Inferior parietal cortex (tissue), 1 donor: ENCODE measurements around the gene TSN.
"Not testable (repeated sequence)": the region's sequence is repeated elsewhere in the genome, so short reads cannot be mapped to it uniquely, and the experiment has no call there.

Source experiments
- DNase-seq: peaks from one replicate; pipeline ENCODE4 v3.0.0-alpha.2; 2016; ENCODE audit errors: extremely low spot score

Gene TSN

GRCh38 chr2:121801916-121802315 is 46.5 kb downstream of the TSN start:
- no peak for DNase-seq

- no peak for DNase-seq
These were observed 48.1 kb downstream of the TSN start for GRCh38 chr2:121803503-121803902.

- no peak for DNase-seq
These were observed 48.9 kb downstream of the TSN start for GRCh38 chr2:121804340-121804739.

GRCh38 chr2:121804997-121805765 is 49.7 kb downstream of the TSN start:
- DNase-seq, result no peak

- no peak for DNase-seq
These were observed 50.3 kb downstream of the TSN start for GRCh38 chr2:121805766-121806143.

GRCh38 chr2:121807771-121808170 is 52.3 kb downstream of the TSN start:
- not testable (repeated sequence) for DNase-seq

GRCh38 chr2:121809607-121810006 is 54.2 kb downstream of the TSN start:
- DNase-seq, result no peak

- DNase-seq, result peak; percentile 87
These were observed 55.8 kb downstream of the TSN start for GRCh38 chr2:121810959-121811853.

- DNase-seq, result not testable (repeated sequence)
These were observed 57.6 kb downstream of the TSN start for GRCh38 chr2:121813083-121813482.

- DNase-seq, result no peak
These were observed 59.8 kb downstream of the TSN start for GRCh38 chr2:121815216-121815615.

GRCh38 chr2:121816797-121817196 is 61.3 kb downstream of the TSN start:
- DNase-seq, result no peak

GRCh38 chr2:121817304-121817703 is 61.9 kb downstream of the TSN start:
- DNase-seq, result not testable (repeated sequence)
